Neural cell (in vitro differentiated cells): ENCODE results near the gene S100B. TPM values are rescaled to one million over a fixed set of nuclear protein-coding genes. Genes with fewer than 3 reads are reported as not detected.

Experiments used
- H2AFZ ChIP-seq: fragments of 200-600, 300-800 bp; sonication (generic), shearing (Covaris generic); 2 replicates; pipeline ENCODE4 v1.6.0; 2014; ENCODE audit warnings: low read depth, mild to moderate bottlenecking, antibody characterized with exemption, low read length, moderate library complexity
- H3F3A ChIP-seq: fragments of 200-600 bp; shearing (Covaris generic); 2 replicates; pipeline ENCODE4 v1.6.1; 2016; ENCODE audit warnings: mild to moderate bottlenecking, moderate library complexity, mixed read lengths, antibody characterized with exemption, low read length; ENCODE audit not compliant: insufficient read depth, poor library complexity, severe bottlenecking
- H3K27ac ChIP-seq: fragments of 200-600, 300-800 bp; sonication (generic), shearing (Covaris generic); 2 replicates; pipeline ENCODE4 v1.5.1; 2014; ENCODE audit warnings: mild to moderate bottlenecking, low read length, moderate library complexity
- H3K27me3 ChIP-seq: fragments of 300-800, 200-600 bp; sonication (generic), shearing (Covaris generic); 2 replicates; pipeline ENCODE4 v1.6.0; 2014; ENCODE audit warnings: mild to moderate bottlenecking, low read depth, low read length, moderate library complexity; ENCODE audit not compliant: insufficient read depth
- H3K36me3 ChIP-seq: fragments of 300-800, 200-600 bp; sonication (generic), shearing (Covaris generic); 2 replicates; pipeline ENCODE4 v1.5.1; 2014; ENCODE audit warnings: mild to moderate bottlenecking, antibody characterized with exemption, low read length, moderate library complexity; ENCODE audit not compliant: insufficient read depth
- H3K4me2 ChIP-seq: fragments of 300-800, 200-600 bp; sonication (generic), shearing (Covaris generic); 2 replicates; pipeline ENCODE4 v1.6.0; 2014; ENCODE audit warnings: mild to moderate bottlenecking, low read length
- H3K4me3 ChIP-seq: fragments of 300-800, 200-600 bp; sonication (generic), shearing (Covaris generic); 2 replicates; pipeline ENCODE4 v1.5.1; 2014; ENCODE audit warnings: mild to moderate bottlenecking, low read length, moderate library complexity
- H3K79me2 ChIP-seq: fragments of 200-600 bp; shearing (Covaris generic); replicated peaks from 2 replicates; pipeline ENCODE4 v1.6.0; 2014; ENCODE audit warnings: mild to moderate bottlenecking, low read length, moderate library complexity; ENCODE audit not compliant: insufficient read depth
- H3K9ac ChIP-seq: fragments of 300-800, 200-600 bp; sonication (generic), shearing (Covaris generic); 2 replicates; pipeline ENCODE4 v1.6.1; 2016; ENCODE audit warnings: mild to moderate bottlenecking, low read length, mixed read lengths
- H3K9me2 ChIP-seq: fragments of 200-600 bp; shearing (Covaris generic); 2 replicates; pipeline ENCODE4 v1.6.1; 2016; ENCODE audit warnings: mild to moderate bottlenecking, low read length, mixed read lengths; ENCODE audit not compliant: insufficient read depth
- H3K9me3 ChIP-seq: fragments of 200-600, 300-800 bp; sonication (generic), shearing (Covaris generic); 2 replicates; pipeline ENCODE4 v1.6.1; 2016; ENCODE audit warnings: mild to moderate bottlenecking, mixed run types, low read length, moderate library complexity, mixed read lengths
- H4K20me1 ChIP-seq: fragments of 200-600 bp; shearing (Covaris generic); 2 replicates; pipeline ENCODE4 v1.6.1; 2016; ENCODE audit warnings: mild to moderate bottlenecking, mixed run types; ENCODE audit not compliant: insufficient read depth
- EP300 ChIP-seq: fragments of 450-650 bp; conservative IDR thresholded peaks from 2 replicates; pipeline ENCODE4 v1.6.1; 2014; ENCODE audit warnings: antibody characterized with exemption, mild to moderate bottlenecking, moderate library complexity; ENCODE audit not compliant: poor library complexity, severe bottlenecking
- EZH2 ChIP-seq: fragments of 200-600, 300-800 bp; shearing (Covaris generic), sonication (generic); IDR thresholded peaks from 2 replicates; pipeline ENCODE4 v1.6.1; 2014; ENCODE audit warnings: antibody characterized with exemption, low read length, borderline replicate concordance, mild to moderate bottlenecking; ENCODE audit not compliant: insufficient read depth, poor library complexity, severe bottlenecking
- MXI1 ChIP-seq: fragments of 450-650 bp; conservative IDR thresholded peaks from 2 replicates; pipeline ENCODE4 v1.6.1; 2014; ENCODE audit warnings: antibody characterized with exemption, mild to moderate bottlenecking; ENCODE audit not compliant: poor library complexity, severe bottlenecking
- POLR2AphosphoS5 ChIP-seq: IDR thresholded peaks from 2 replicates; pipeline ENCODE4 v1.6.1; 2012
- RAD21 ChIP-seq: fragments of 450-650 bp; conservative IDR thresholded peaks from 2 replicates; pipeline ENCODE4 v1.6.1; 2014; ENCODE audit warnings: antibody characterized with exemption, mild to moderate bottlenecking, moderate library complexity
- SMC3 ChIP-seq: fragments of 450-650 bp; conservative IDR thresholded peaks from 2 replicates; pipeline ENCODE4 v1.6.1; 2014; ENCODE audit warnings: antibody characterized with exemption, mild to moderate bottlenecking, moderate library complexity; ENCODE audit not compliant: poor library complexity
- TAF1 ChIP-seq: IDR thresholded peaks from 2 replicates; pipeline ENCODE4 v1.6.1; 2012; ENCODE audit warnings: low read depth
- polyA plus RNA-seq: library from polyadenylated mRNA; depleted of rRNA; stranded (reverse); fragments of >200 nt; gene quantifications from 2 replicates; pipeline ENCODE4 v1.2.3, GENCODE V29; 2014
- TF ChIP-seq, protein P1 (sequence below): fragments of 450-650 bp; IDR thresholded peaks from 2 replicates; pipeline ENCODE4 v1.5.1; 2014; ENCODE audit warnings: antibody characterized with exemption, mild to moderate bottlenecking, moderate library complexity; ENCODE audit not compliant: poor library complexity, severe bottlenecking
- TF ChIP-seq, protein P2 (sequence below): IDR thresholded peaks from 2 replicates; pipeline ENCODE4 v1.6.1; 2012; ENCODE audit warnings: borderline replicate concordance

The S100B gene
- polyA plus RNA-seq, 1 donor from 2014 or later: 1.4 TPM

- Histone ChIP-seq H3K9ac (no peak overlapping the region), H3K27me3 (no peaks in the 10 kb centered on the region), H3K9me2 (no peaks in the 10 kb centered on the region), H4K20me1 (no peaks in the 10 kb centered on the region), H3K36me3 (no peaks in the 10 kb centered on the region), H3K79me2 (no peaks in the 10 kb centered on the region), H3K4me2 (no peak overlapping the region), H3F3A (no peaks in the 10 kb centered on the region), H3K9me3 (no peaks in the 10 kb centered on the region), H2AFZ (no peak overlapping the region), H3K27ac (no peak overlapping the region), H3K4me3 (no peak overlapping the region)
- no peak for TF ChIP-seq MXI1
- TF ChIP-seq EZH2: no peak
- TF ChIP-seq RAD21: no peak
- TF ChIP-seq, protein P1, sequence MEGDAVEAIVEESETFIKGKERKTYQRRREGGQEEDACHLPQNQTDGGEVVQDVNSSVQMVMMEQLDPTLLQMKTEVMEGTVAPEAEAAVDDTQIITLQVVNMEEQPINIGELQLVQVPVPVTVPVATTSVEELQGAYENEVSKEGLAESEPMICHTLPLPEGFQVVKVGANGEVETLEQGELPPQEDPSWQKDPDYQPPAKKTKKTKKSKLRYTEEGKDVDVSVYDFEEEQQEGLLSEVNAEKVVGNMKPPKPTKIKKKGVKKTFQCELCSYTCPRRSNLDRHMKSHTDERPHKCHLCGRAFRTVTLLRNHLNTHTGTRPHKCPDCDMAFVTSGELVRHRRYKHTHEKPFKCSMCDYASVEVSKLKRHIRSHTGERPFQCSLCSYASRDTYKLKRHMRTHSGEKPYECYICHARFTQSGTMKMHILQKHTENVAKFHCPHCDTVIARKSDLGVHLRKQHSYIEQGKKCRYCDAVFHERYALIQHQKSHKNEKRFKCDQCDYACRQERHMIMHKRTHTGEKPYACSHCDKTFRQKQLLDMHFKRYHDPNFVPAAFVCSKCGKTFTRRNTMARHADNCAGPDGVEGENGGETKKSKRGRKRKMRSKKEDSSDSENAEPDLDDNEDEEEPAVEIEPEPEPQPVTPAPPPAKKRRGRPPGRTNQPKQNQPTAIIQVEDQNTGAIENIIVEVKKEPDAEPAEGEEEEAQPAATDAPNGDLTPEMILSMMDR: no peak
- TF ChIP-seq SMC3: no peak
- no peak for TF ChIP-seq TAF1
- TF ChIP-seq EP300: no peak
- TF ChIP-seq, protein P2, sequence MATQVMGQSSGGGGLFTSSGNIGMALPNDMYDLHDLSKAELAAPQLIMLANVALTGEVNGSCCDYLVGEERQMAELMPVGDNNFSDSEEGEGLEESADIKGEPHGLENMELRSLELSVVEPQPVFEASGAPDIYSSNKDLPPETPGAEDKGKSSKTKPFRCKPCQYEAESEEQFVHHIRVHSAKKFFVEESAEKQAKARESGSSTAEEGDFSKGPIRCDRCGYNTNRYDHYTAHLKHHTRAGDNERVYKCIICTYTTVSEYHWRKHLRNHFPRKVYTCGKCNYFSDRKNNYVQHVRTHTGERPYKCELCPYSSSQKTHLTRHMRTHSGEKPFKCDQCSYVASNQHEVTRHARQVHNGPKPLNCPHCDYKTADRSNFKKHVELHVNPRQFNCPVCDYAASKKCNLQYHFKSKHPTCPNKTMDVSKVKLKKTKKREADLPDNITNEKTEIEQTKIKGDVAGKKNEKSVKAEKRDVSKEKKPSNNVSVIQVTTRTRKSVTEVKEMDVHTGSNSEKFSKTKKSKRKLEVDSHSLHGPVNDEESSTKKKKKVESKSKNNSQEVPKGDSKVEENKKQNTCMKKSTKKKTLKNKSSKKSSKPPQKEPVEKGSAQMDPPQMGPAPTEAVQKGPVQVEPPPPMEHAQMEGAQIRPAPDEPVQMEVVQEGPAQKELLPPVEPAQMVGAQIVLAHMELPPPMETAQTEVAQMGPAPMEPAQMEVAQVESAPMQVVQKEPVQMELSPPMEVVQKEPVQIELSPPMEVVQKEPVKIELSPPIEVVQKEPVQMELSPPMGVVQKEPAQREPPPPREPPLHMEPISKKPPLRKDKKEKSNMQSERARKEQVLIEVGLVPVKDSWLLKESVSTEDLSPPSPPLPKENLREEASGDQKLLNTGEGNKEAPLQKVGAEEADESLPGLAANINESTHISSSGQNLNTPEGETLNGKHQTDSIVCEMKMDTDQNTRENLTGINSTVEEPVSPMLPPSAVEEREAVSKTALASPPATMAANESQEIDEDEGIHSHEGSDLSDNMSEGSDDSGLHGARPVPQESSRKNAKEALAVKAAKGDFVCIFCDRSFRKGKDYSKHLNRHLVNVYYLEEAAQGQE: no peak
- no peak for TF ChIP-seq POLR2AphosphoS5
Observed at GRCh38 chr21:46600305-46600704, 4.6 kb downstream of the S100B start.

GRCh38 chr21:46598581-46599572 is 6.0 kb downstream of the S100B start:
- Histone ChIP-seq H2AFZ (no peak overlapping the region), H3K9me2 (no peaks in the 10 kb centered on the region), H3K9ac (peak overlapping the region; percentile 38), H4K20me1 (no peaks in the 10 kb centered on the region), H3K36me3 (no peaks in the 10 kb centered on the region), H3K27ac (peak overlapping the region; percentile 61), H3K27me3 (no peaks in the 10 kb centered on the region), H3K79me2 (no peaks in the 10 kb centered on the region), H3K4me3 (peak overlapping the region; percentile 26), H3K4me2 (peak overlapping the region; percentile 16), H3F3A (no peaks in the 10 kb centered on the region), H3K9me3 (no peaks in the 10 kb centered on the region)
- TF ChIP-seq EP300: peak; percentile 26
- no peak for TF ChIP-seq SMC3
- TF ChIP-seq, protein P1: no peak
- TF ChIP-seq EZH2: no peak
- TF ChIP-seq MXI1: peak; percentile 83
- TF ChIP-seq RAD21: no peak
- TF ChIP-seq POLR2AphosphoS5: peak; percentile 42
